H1 (cell line): Measurements from ENCODE around the gene ADAM19. TPM values are rescaled to one million over a fixed set of nuclear protein-coding genes. Genes with fewer than 3 reads are reported as not detected.

Experiments used
- polyA plus RNA-seq, 7 experiments: library from polyadenylated mRNA; depleted of rRNA in 3 of 7; stranded (reverse) in 5 of 7; unstranded in 2 of 7; fragments of >200 nt in 5 of 7; fragments of 200-250 nt in 2 of 7; gene quantifications; 1 replicate in 5 of 7; 2 replicates in 1 of 7; 4 replicates in 1 of 7; pipeline versions ENCODE4 v1.2.1 to v1.2.3, GENCODE V29; 2011 to 2013; ENCODE audit warnings: missing spikeins in 2 of 7, mixed read lengths in 2 of 7
- total RNA-seq: library from RNA; stranded (reverse); fragmentation: NEBNext Ultra II Directional; extraction: Animal tissue kit (Norgen Biotek cat#: 25700); gene quantifications from 2 replicates; pipeline ENCODE4 v1.2.1, GENCODE V29; 2021
- TF ChIP-seq, protein P1 (sequence below): fragments of 300-600 bp; sonication (generic); IDR thresholded peaks from 2 replicates; pipeline ENCODE4 v1.7.1; 2012; ENCODE audit warnings: low read length, moderate library complexity, mild to moderate bottlenecking, inconsistent platforms; ENCODE audit not compliant: insufficient replicate concordance

The ADAM19 gene
- total and polyA plus RNA-seq, 2 of the 8 experiments (the other 6 are each of a cell fraction or from before 2014, with no cell fraction given): 6.5 to 22.7 TPM

DNA sequence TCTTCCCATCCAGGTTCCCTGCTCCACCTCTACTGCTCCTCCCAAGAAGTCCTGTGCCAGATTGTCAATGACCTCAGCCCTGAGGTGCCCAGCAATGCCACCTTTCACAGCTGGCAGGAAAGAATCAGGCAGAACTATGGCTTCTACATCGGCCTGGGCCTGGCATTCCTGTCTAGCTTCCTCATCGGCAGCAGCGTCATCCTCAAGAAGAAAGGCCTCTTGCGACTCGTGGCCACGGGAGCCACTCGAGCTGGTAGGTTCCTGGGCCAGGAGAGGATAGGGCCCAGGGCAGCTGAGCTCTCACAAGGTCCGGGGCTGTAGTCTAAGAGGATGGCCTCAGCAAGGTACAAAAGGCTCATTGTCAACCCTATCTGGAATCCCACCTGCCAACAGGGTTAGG lies 112.5 kb downstream of the ADAM19 start (continued):
- TF ChIP-seq, protein P1, sequence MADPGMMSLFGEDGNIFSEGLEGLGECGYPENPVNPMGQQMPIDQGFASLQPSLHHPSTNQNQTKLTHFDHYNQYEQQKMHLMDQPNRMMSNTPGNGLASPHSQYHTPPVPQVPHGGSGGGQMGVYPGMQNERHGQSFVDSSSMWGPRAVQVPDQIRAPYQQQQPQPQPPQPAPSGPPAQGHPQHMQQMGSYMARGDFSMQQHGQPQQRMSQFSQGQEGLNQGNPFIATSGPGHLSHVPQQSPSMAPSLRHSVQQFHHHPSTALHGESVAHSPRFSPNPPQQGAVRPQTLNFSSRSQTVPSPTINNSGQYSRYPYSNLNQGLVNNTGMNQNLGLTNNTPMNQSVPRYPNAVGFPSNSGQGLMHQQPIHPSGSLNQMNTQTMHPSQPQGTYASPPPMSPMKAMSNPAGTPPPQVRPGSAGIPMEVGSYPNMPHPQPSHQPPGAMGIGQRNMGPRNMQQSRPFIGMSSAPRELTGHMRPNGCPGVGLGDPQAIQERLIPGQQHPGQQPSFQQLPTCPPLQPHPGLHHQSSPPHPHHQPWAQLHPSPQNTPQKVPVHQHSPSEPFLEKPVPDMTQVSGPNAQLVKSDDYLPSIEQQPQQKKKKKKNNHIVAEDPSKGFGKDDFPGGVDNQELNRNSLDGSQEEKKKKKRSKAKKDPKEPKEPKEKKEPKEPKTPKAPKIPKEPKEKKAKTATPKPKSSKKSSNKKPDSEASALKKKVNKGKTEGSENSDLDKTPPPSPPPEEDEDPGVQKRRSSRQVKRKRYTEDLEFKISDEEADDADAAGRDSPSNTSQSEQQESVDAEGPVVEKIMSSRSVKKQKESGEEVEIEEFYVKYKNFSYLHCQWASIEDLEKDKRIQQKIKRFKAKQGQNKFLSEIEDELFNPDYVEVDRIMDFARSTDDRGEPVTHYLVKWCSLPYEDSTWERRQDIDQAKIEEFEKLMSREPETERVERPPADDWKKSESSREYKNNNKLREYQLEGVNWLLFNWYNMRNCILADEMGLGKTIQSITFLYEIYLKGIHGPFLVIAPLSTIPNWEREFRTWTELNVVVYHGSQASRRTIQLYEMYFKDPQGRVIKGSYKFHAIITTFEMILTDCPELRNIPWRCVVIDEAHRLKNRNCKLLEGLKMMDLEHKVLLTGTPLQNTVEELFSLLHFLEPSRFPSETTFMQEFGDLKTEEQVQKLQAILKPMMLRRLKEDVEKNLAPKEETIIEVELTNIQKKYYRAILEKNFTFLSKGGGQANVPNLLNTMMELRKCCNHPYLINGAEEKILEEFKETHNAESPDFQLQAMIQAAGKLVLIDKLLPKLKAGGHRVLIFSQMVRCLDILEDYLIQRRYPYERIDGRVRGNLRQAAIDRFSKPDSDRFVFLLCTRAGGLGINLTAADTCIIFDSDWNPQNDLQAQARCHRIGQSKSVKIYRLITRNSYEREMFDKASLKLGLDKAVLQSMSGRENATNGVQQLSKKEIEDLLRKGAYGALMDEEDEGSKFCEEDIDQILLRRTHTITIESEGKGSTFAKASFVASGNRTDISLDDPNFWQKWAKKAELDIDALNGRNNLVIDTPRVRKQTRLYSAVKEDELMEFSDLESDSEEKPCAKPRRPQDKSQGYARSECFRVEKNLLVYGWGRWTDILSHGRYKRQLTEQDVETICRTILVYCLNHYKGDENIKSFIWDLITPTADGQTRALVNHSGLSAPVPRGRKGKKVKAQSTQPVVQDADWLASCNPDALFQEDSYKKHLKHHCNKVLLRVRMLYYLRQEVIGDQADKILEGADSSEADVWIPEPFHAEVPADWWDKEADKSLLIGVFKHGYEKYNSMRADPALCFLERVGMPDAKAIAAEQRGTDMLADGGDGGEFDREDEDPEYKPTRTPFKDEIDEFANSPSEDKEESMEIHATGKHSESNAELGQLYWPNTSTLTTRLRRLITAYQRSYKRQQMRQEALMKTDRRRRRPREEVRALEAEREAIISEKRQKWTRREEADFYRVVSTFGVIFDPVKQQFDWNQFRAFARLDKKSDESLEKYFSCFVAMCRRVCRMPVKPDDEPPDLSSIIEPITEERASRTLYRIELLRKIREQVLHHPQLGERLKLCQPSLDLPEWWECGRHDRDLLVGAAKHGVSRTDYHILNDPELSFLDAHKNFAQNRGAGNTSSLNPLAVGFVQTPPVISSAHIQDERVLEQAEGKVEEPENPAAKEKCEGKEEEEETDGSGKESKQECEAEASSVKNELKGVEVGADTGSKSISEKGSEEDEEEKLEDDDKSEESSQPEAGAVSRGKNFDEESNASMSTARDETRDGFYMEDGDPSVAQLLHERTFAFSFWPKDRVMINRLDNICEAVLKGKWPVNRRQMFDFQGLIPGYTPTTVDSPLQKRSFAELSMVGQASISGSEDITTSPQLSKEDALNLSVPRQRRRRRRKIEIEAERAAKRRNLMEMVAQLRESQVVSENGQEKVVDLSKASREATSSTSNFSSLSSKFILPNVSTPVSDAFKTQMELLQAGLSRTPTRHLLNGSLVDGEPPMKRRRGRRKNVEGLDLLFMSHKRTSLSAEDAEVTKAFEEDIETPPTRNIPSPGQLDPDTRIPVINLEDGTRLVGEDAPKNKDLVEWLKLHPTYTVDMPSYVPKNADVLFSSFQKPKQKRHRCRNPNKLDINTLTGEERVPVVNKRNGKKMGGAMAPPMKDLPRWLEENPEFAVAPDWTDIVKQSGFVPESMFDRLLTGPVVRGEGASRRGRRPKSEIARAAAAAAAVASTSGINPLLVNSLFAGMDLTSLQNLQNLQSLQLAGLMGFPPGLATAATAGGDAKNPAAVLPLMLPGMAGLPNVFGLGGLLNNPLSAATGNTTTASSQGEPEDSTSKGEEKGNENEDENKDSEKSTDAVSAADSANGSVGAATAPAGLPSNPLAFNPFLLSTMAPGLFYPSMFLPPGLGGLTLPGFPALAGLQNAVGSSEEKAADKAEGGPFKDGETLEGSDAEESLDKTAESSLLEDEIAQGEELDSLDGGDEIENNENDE: no peak
